HEK293 (cell line): ENCODE data around the gene VPS26B.

ENCODE experiments used
- CTCF ChIA-PET: fragments of 350-600 bp; formaldehyde crosslinking; extraction: SDS; loops from one replicate; lab custom pipeline; 2021; ENCODE audit warnings: antibody characterized with exemption; lab: Yijun Ruan, JAX
- POLR2A ChIA-PET: fragments of 300-600 bp; formaldehyde crosslinking; extraction: SDS; loops from one replicate; lab custom pipeline; 2020; ENCODE audit warnings: antibody characterized with exemption, inconsistent platforms; lab: Yijun Ruan, JAX
- H3K27ac ChIP-seq: fragments of 200-500 bp; sonication (Bioruptor generic); 2 replicates; pipeline ENCODE4 v1.5.1; 2014; ENCODE audit warnings: low read depth, low read length, control low read depth, inconsistent platforms; ENCODE audit errors: extremely low read depth
- H3K36me3 ChIP-seq, 2 experiments: fragments of 200-500 bp in 1 of 2; sonication (Bioruptor generic) in 1 of 2; 1 replicate in 1 of 2; 2 replicates in 1 of 2; pipeline ENCODE4 v1.5.1; 2014 to 2017; ENCODE audit warnings: inconsistent platforms in 2 of 2, low read length in 2 of 2; ENCODE audit not compliant: control insufficient read depth in 2 of 2, insufficient read depth in 1 of 2
- H3K4me1 ChIP-seq: fragments of 200-500 bp; sonication (Bioruptor generic); 2 replicates; pipeline ENCODE4 v1.5.1; 2014; ENCODE audit warnings: mild to moderate bottlenecking, low read length, inconsistent platforms; ENCODE audit not compliant: control insufficient read depth, insufficient read depth
- H3K4me3 ChIP-seq: 2 replicates; pipeline ENCODE4 v1.5.1; 2011; ENCODE audit warnings: low read depth, mild to moderate bottlenecking, control low read depth, low read length, moderate library complexity
- H3K9me3 ChIP-seq: fragments of 200-500 bp; sonication (Bioruptor generic); 2 replicates; pipeline ENCODE4 v1.5.1; 2014; ENCODE audit warnings: low read depth, low read length, inconsistent platforms; ENCODE audit not compliant: control insufficient read depth, insufficient read depth
- HIC1 ChIP-seq: fragments of 450-650 bp; formaldehyde crosslinking; IDR thresholded peaks from 2 replicates; pipeline ENCODE4 v1.5.1; 2016; ENCODE audit warnings: missing biosample characterization, missing genetic modification characterization
- KLF17 ChIP-seq: fragments of 450-650 bp; formaldehyde crosslinking; IDR thresholded peaks from 2 replicates; pipeline ENCODE4 v1.5.1; 2016; ENCODE audit warnings: missing biosample characterization, missing genetic modification characterization
- PATZ1 ChIP-seq: fragments of 450-650 bp; formaldehyde crosslinking; IDR thresholded peaks from 2 replicates; pipeline ENCODE4 v1.5.1; 2016; ENCODE audit warnings: missing biosample characterization, missing genetic modification characterization
- PRDM1 ChIP-seq: fragments of 450-650 bp; formaldehyde crosslinking; IDR thresholded peaks from 2 replicates; pipeline ENCODE4; 2016; ENCODE audit warnings: missing biosample characterization, missing genetic modification characterization
- SETDB1 ChIP-seq: IDR thresholded peaks from one replicate; pipeline ENCODE4 v1.6.1; 2017; ENCODE audit warnings: mild to moderate bottlenecking, low read length, moderate library complexity, mixed read lengths; ENCODE audit not compliant: insufficient read length
- ZBTB11 ChIP-seq: fragments of 450-650 bp; formaldehyde crosslinking; conservative IDR thresholded peaks from 2 replicates; pipeline ENCODE4 v1.5.1; 2016; ENCODE audit warnings: low read depth, missing biosample characterization, missing genetic modification characterization
- ZBTB44 ChIP-seq: fragments of 450-650 bp; IDR thresholded peaks from 2 replicates; pipeline ENCODE4 v1.5.1; 2018; ENCODE audit warnings: missing biosample characterization, mild to moderate bottlenecking, missing genetic modification characterization
- ZFP69B ChIP-seq: fragments of 450-650 bp; formaldehyde crosslinking; IDR thresholded peaks from 2 replicates; pipeline ENCODE4 v1.5.1; 2016; ENCODE audit warnings: missing biosample characterization, missing genetic modification characterization
- ZNF114 ChIP-seq: fragments of 450-650 bp; formaldehyde crosslinking; IDR thresholded peaks from 2 replicates; pipeline ENCODE4 v1.5.0; 2017; ENCODE audit warnings: missing biosample characterization, missing genetic modification characterization
- ZNF121 ChIP-seq: fragments of 450-650 bp; formaldehyde crosslinking; IDR thresholded peaks from 2 replicates; pipeline ENCODE4 v1.5.1; 2016; ENCODE audit warnings: missing biosample characterization, missing genetic modification characterization
- ZNF133 ChIP-seq: fragments of 450-650 bp; formaldehyde crosslinking; IDR thresholded peaks from 2 replicates; pipeline ENCODE4 v1.5.1; 2016; ENCODE audit warnings: missing biosample characterization, missing genetic modification characterization
- ZNF18 ChIP-seq: fragments of 450-650 bp; formaldehyde crosslinking; IDR thresholded peaks from 2 replicates; pipeline ENCODE4 v1.5.1; 2016; ENCODE audit warnings: missing biosample characterization, missing genetic modification characterization
- ZNF23 ChIP-seq: fragments of 450-650 bp; formaldehyde crosslinking; IDR thresholded peaks from 2 replicates; pipeline ENCODE4 v1.5.1; 2016; ENCODE audit warnings: missing biosample characterization, missing genetic modification characterization, borderline replicate concordance
- ZNF423 ChIP-seq: fragments of 450-650 bp; formaldehyde crosslinking; IDR thresholded peaks from 2 replicates; pipeline ENCODE4 v1.5.1; 2016; ENCODE audit warnings: missing biosample characterization, missing genetic modification characterization
- ZNF433 ChIP-seq: fragments of 450-650 bp; formaldehyde crosslinking; IDR thresholded peaks from 2 replicates; pipeline ENCODE4 v1.5.1; 2016; ENCODE audit warnings: missing biosample characterization, missing genetic modification characterization, low read depth
- ZNF626 ChIP-seq: fragments of 450-650 bp; sonication (Bioruptor Pico); formaldehyde crosslinking; IDR thresholded peaks from 2 replicates; pipeline ENCODE4 v1.5.1; 2018; ENCODE audit warnings: missing biosample characterization, missing genetic modification characterization, inconsistent platforms
- ZNF654 ChIP-seq: fragments of 450-650 bp; formaldehyde crosslinking; IDR thresholded peaks from 2 replicates; pipeline ENCODE4 v1.5.1; 2016; ENCODE audit warnings: low read depth, missing biosample characterization, missing genetic modification characterization
- ZNF707 ChIP-seq: fragments of 450-650 bp; formaldehyde crosslinking; IDR thresholded peaks from 2 replicates; pipeline ENCODE4 v1.5.1; 2016; ENCODE audit warnings: missing biosample characterization, missing genetic modification characterization
- ZNF747 ChIP-seq: fragments of 450-650 bp; formaldehyde crosslinking; IDR thresholded peaks from 2 replicates; pipeline ENCODE4 v1.5.1; 2016; ENCODE audit warnings: missing biosample characterization, missing genetic modification characterization

VPS26B gene

GRCh38 chr11:134270250-134270714, 45.8 kb downstream of the VPS26B start:
- peak; percentile 64 for TF ChIP-seq ZNF18
- TF ChIP-seq ZNF707 (tag by site-specific recombination): no peak
- no peak for TF ChIP-seq ZBTB11 (tag by site-specific recombination)
- TF ChIP-seq PATZ1 (tag by site-specific recombination): no peak
- no peak for TF ChIP-seq ZFP69B
- TF ChIP-seq KLF17 (tag by site-specific recombination): no peak
- TF ChIP-seq ZNF433 (tag by site-specific recombination): no peak
- no peak for TF ChIP-seq ZNF423 (tag by site-specific recombination)
- no peak for TF ChIP-seq ZNF133 (tag by site-specific recombination)
- no peak for TF ChIP-seq ZNF23 (tag by site-specific recombination)
- TF ChIP-seq ZBTB44: no peak
- no peak for TF ChIP-seq ZNF747 (tag by site-specific recombination)
- no peak for TF ChIP-seq HIC1 (tag by site-specific recombination)
- peak; percentile 24; the same call in 1 of the 2 replicates for TF ChIP-seq ZNF654 (tag by site-specific recombination)
- TF ChIP-seq PRDM1: 0 out of 2 replicates have a peak, but pooled peaks have one; percentile 27
- TF ChIP-seq SETDB1: no peak
- TF ChIP-seq ZNF626: no peak
- TF ChIP-seq ZNF114 (tag by site-specific recombination): no peak
- TF ChIP-seq ZNF121: no peak
- Histone ChIP-seq H3K4me3 (no peak overlapping the region), H3K9me3 (no peaks in the 10 kb centered on the region), H3K36me3 (no peaks in the 10 kb centered on the region), H3K4me1 (peaks cover 7% of the 10 kb centered on the region), H3K27ac (no peak overlapping the region)
- POLR2A ChIA-PET: no interaction called here
- CTCF ChIA-PET: interaction anchor here (0.7 to 0.9 kb wide), 4 partner anchors 43 to 804 kb away, joined by 3 to 4 read pairs (median 3); no protein-coding TSS in a partner anchor
